Tibial artery (tissue), 4 donors: Measurements from ENCODE around the gene MFSD12.
A peak's percentile ranks its signal among the peaks of the same experiment; 100 is the strongest.

Experiments used
- DNase-seq, 2 donors: peaks; one replicate each; pipeline ENCODE4 v3.0.0-alpha.2; 2019
- H3K27ac ChIP-seq, 2 donors: fragments of 200-600 bp; sonication (generic) in 1 of 2; 1 replicate in 1 of 2; 2 replicates in 1 of 2; pipeline ENCODE4 v1.5.1; 2018 to 2019; ENCODE audit warnings: mild to moderate bottlenecking in 1 of 2
- H3K27me3 ChIP-seq, 2 donors: fragments of 200-600 bp; sonication (generic) in 1 of 2; one replicate each; pipeline versions ENCODE4 v1.5.1 to v1.6.0; 2016 to 2019
- H3K36me3 ChIP-seq, 3 donors: fragments of 200-600 bp; sonication (generic) in 2 of 3; one replicate each; pipeline ENCODE4 v1.5.1; 2016 to 2019; ENCODE audit warnings: mild to moderate bottlenecking in 2 of 3
- H3K4me1 ChIP-seq, 4 donors: fragments of 200-600 bp; sonication (generic) in 2 of 4; 1 replicate in 3 of 4; 2 replicates in 1 of 4; pipeline ENCODE4 v1.5.1; 2016 to 2019
- H3K4me3 ChIP-seq, 2 donors: fragments of 200-600 bp; sonication (generic) in 1 of 2; 1 replicate in 1 of 2; 2 replicates in 1 of 2; pipeline ENCODE4 v1.5.1; 2018 to 2019; ENCODE audit warnings: mild to moderate bottlenecking in 2 of 2
- H3K9me3 ChIP-seq, 3 donors: fragments of 200-600 bp; sonication (generic) in 1 of 3; one replicate each; pipeline ENCODE4 v1.5.1; 2016 to 2019
- CTCF ChIP-seq, 2 experiments: fragments of 200-600 bp in 1 of 2; fragments of 450-650 bp in 1 of 2; IDR thresholded peaks; one replicate each; pipeline ENCODE4 v1.5.1; 2017 to 2019; ENCODE audit warnings: antibody characterized with exemption in 2 of 2, mild to moderate bottlenecking in 1 of 2, moderate library complexity in 1 of 2
- intact Hi-C: fragments of 100-400 bp; cut with DNase I; formaldehyde crosslinking; loops from one replicate; pipeline ENCODE4 v1.15.0; 2023; ENCODE audit warnings: low total_unique reads

The MFSD12 gene

GRCh38 chr19:3575260-3575741 is 17.9 kb upstream of the MFSD12 start:
- H3K27ac ChIP-seq, result no peak overlapping the region
- no peak overlapping the region for H3K4me3 ChIP-seq
- H3K9me3 ChIP-seq, result no peaks in the 10 kb centered on the region
- peaks cover 5 to 53% (median 32%) of the 10 kb centered on the region in 4 donors for H3K4me1 ChIP-seq
- DNase-seq, result no peak
- peaks cover 0 to 40% (median 0%) of the 10 kb centered on the region in 3 donors for H3K36me3 ChIP-seq
- TF ChIP-seq CTCF (IDR thresholded peaks at IDR 0.05), result no peak
- intact Hi-C loops, result loop anchor here (5.0 kb wide), 1 partner anchor 42 kb away; no protein-coding TSS in a partner anchor
- no peaks in the 10 kb centered on the region for H3K27me3 ChIP-seq

- peak overlapping the region; percentile 84 to 90 for H3K4me3 ChIP-seq
- peak overlapping the region; percentile 73 to 81 for H3K27ac ChIP-seq
- DNase-seq, result peak; percentile 87 to 93
- TF ChIP-seq CTCF (IDR thresholded peaks at IDR 0.05), result no peak
- peaks cover 0 to 40% (median 0%) of the 10 kb centered on the region in 3 donors for H3K36me3 ChIP-seq
- no peaks in the 10 kb centered on the region for H3K9me3 ChIP-seq
- H3K4me1 ChIP-seq, result peaks cover 5 to 41% (median 29%) of the 10 kb centered on the region in 4 donors
- intact Hi-C loops, result no loop called here
- H3K27me3 ChIP-seq, result no peaks in the 10 kb centered on the region
Measured at GRCh38 chr19:3573858-3574637, 16.7 kb upstream of the MFSD12 start.

- DNase-seq, result peak in 1 of 2 donors; percentile 71
- Histone ChIP-seq H3K36me3 (peaks cover 0 to 33% (median 0%) of the 10 kb centered on the region in 3 donors), H3K27me3 (no peaks in the 10 kb centered on the region), H3K4me1 (peaks cover 5 to 38% (median 29%) of the 10 kb centered on the region in 4 donors), H3K9me3 (no peaks in the 10 kb centered on the region), H3K27ac (peak overlapping the region; percentile 73 to 81), H3K4me3 (peak overlapping the region; percentile 84 to 90)
- no peak for TF ChIP-seq CTCF (IDR thresholded peaks at IDR 0.05)
- intact Hi-C loops, result no loop called here
Measured at GRCh38 chr19:3573162-3573857, 15.9 kb upstream of the MFSD12 start.

GRCh38 chr19:3572855-3573161 is 15.4 kb upstream of the MFSD12 start, which contains the start of gene HMG20B:
Gene HMG20B, plus strand, starts transcription at chr19:3572944. Its CDS starts 366 bp downstream, at chr19:3573310.
- Histone ChIP-seq H3K9me3 (no peaks in the 10 kb centered on the region), H3K4me3 (peak within 1 kb of the TSS; percentile 84 to 90), H3K36me3 (peaks cover 0 to 28% (median 0%) of the 10 kb centered on the region in 3 donors), H3K27me3 (no peaks in the 10 kb centered on the region), H3K27ac (peak within 1 kb of the TSS; percentile 73 to 81), H3K4me1 (peaks cover 5 to 38% (median 29%) of the 10 kb centered on the region in 4 donors)
- no peak for TF ChIP-seq CTCF (IDR thresholded peaks at IDR 0.05)
- no peak for DNase-seq
- intact Hi-C loops, result no loop called here

- DNase-seq, result peak; percentile 100
- intact Hi-C loops, result no loop called here
- Histone ChIP-seq H3K27ac (peak overlapping the region; percentile 53 to 70), H3K4me3 (peak overlapping the region; percentile 84 to 90), H3K36me3 (peaks cover 0 to 22% (median 0%) of the 10 kb centered on the region in 3 donors), H3K4me1 (peaks cover 5 to 38% (median 29%) of the 10 kb centered on the region in 4 donors), H3K9me3 (no peaks in the 10 kb centered on the region), H3K27me3 (no peaks in the 10 kb centered on the region)
- no peak for TF ChIP-seq CTCF (IDR thresholded peaks at IDR 0.05)
Measured at GRCh38 chr19:3572132-3572854, 14.9 kb upstream of the MFSD12 start.
